Neural progenitor cell (in vitro differentiated cells): Measurements from ENCODE around the gene STARD10.

Experiments
- CTCF ChIP-seq: fragments of 200-600 bp; sonication (generic); IDR thresholded peaks from 2 replicates; pipeline ENCODE4 v1.5.1; 2017; ENCODE audit warnings: antibody characterized with exemption, mild to moderate bottlenecking
- EZH2phosphoT487 ChIP-seq: fragments of 200-600 bp; sonication (generic); IDR thresholded peaks from 2 replicates; pipeline ENCODE4 v1.6.1; 2017; ENCODE audit warnings: antibody characterized with exemption

GRCh38 chr11:72730243-72730642 is 63.6 kb downstream of the STARD10 start:
- TF ChIP-seq CTCF (no peak), EZH2phosphoT487 (no peak)
